SU-DHL-6 (cell line): ENCODE results near the gene OPA3.

ENCODE experiments used
- H2AFZ ChIP-seq: fragments of 200-600 bp; sonication (generic); 2 replicates; pipeline ENCODE4 v1.6.1; 2014; ENCODE audit warnings: low read depth, mild to moderate bottlenecking, moderate library complexity, mixed read lengths, antibody characterized with exemption, low read length; ENCODE audit not compliant: severe bottlenecking
- H3F3A ChIP-seq: fragments of 200-600 bp; shearing (Covaris generic); 2 replicates; pipeline ENCODE4 v1.6.0; 2016; ENCODE audit warnings: antibody characterized with exemption, mild to moderate bottlenecking; ENCODE audit not compliant: insufficient read depth
- H3K27ac ChIP-seq: fragments of 200-600 bp; sonication (generic); 2 replicates; pipeline ENCODE4 v1.5.1; 2016; ENCODE audit warnings: low read depth, mild to moderate bottlenecking, low read length, moderate library complexity, mixed read lengths
- H3K27me3 ChIP-seq: fragments of 200-600 bp; sonication (generic), shearing (Covaris generic); 2 replicates; pipeline ENCODE4 v1.6.0; 2014; ENCODE audit warnings: mild to moderate bottlenecking, low read length
- H3K36me3 ChIP-seq: fragments of 200-600 bp; sonication (generic); 2 replicates; pipeline ENCODE4 v1.6.1; 2014; ENCODE audit warnings: mild to moderate bottlenecking, low read length, mixed read lengths
- H3K4me2 ChIP-seq: fragments of 300-600, 200-600 bp; shearing (Covaris generic), sonication (generic); 2 replicates; pipeline ENCODE4 v1.6.0; 2014; ENCODE audit warnings: low read length, low read depth, mild to moderate bottlenecking; ENCODE audit not compliant: poor library complexity, severe bottlenecking
- H3K4me3 ChIP-seq: fragments of 200-600 bp; sonication (generic); 2 replicates; pipeline ENCODE4 v1.5.1; 2014; ENCODE audit warnings: antibody characterized with exemption, low read length, mild to moderate bottlenecking, mixed read lengths; ENCODE audit not compliant: insufficient read depth, poor library complexity, severe bottlenecking
- H3K79me2 ChIP-seq: fragments of 200-600 bp; sonication (generic); 2 replicates; pipeline ENCODE4 v1.6.1; 2014; ENCODE audit warnings: mild to moderate bottlenecking, low read length, moderate library complexity; ENCODE audit not compliant: insufficient read depth
- H3K9ac ChIP-seq: fragments of 200-600 bp; sonication (generic); 2 replicates; pipeline ENCODE4 v1.7.0; 2014; ENCODE audit warnings: mild to moderate bottlenecking, low read length
- H3K9me2 ChIP-seq: fragments of 200-600 bp; sonication (generic); replicated peaks from 2 replicates; pipeline ENCODE4 v1.6.1; 2014; ENCODE audit warnings: low read length; ENCODE audit not compliant: insufficient read depth
- H3K9me3 ChIP-seq: fragments of 200-600 bp; sonication (generic); 2 replicates; pipeline ENCODE4 v1.6.1; 2014; ENCODE audit warnings: low read length, mixed read lengths; ENCODE audit not compliant: insufficient read depth
- H4K20me1 ChIP-seq: fragments of 200-600 bp; sonication (generic); 2 replicates; pipeline ENCODE4 v1.6.1; 2014; ENCODE audit warnings: low read depth, mild to moderate bottlenecking, antibody characterized with exemption, low read length, moderate library complexity, mixed read lengths
- CTCF ChIP-seq: fragments of 200-600 bp; sonication (generic); IDR thresholded peaks from one replicate; pipeline ENCODE4 v1.5.1; 2017; ENCODE audit warnings: antibody characterized with exemption, mild to moderate bottlenecking, low read length, moderate library complexity; ENCODE audit not compliant: insufficient read depth, poor library complexity, severe bottlenecking
- EZH2phosphoT487 ChIP-seq: fragments of 200-600 bp; sonication (generic), shearing (Covaris generic); conservative IDR thresholded peaks from 2 replicates; pipeline ENCODE4 v1.6.1; 2018; ENCODE audit warnings: mild to moderate bottlenecking, antibody characterized with exemption, low read length, moderate library complexity, mixed read lengths

The OPA3 gene

GRCh38 chr19:45613926-45614725 lies 29.5 kb upstream of the OPA3 start:
- Histone ChIP-seq H3K27ac (no peak overlapping the region), H3F3A (peaks cover 3% of the 10 kb centered on the region; the same call in 1 of the 2 replicates), H3K9me3 (no peaks in the 10 kb centered on the region), H3K27me3 (no peaks in the 10 kb centered on the region), H2AFZ (no peak overlapping the region), H3K79me2 (no peaks in the 10 kb centered on the region), H4K20me1 (no peaks in the 10 kb centered on the region), H3K4me3 (no peak overlapping the region), H3K4me2 (no peak overlapping the region), H3K9me2 (no peaks in the 10 kb centered on the region), H3K36me3 (0 out of 2 replicates have a peak, but pooled peaks cover 2% of the 10 kb centered on the region), H3K9ac (no peak overlapping the region)
- TF ChIP-seq EZH2phosphoT487 (no peak), CTCF (no peak)

- Histone ChIP-seq H3K4me2 (no peak overlapping the region), H3K9me3 (no peaks in the 10 kb centered on the region), H3K27ac (no peak overlapping the region), H3K4me3 (no peak overlapping the region), H3K9me2 (no peaks in the 10 kb centered on the region), H4K20me1 (no peaks in the 10 kb centered on the region), H3K36me3 (no peaks in the 10 kb centered on the region), H3K27me3 (no peaks in the 10 kb centered on the region), H2AFZ (no peak overlapping the region), H3K9ac (no peak overlapping the region), H3F3A (no peaks in the 10 kb centered on the region), H3K79me2 (no peaks in the 10 kb centered on the region)
- TF ChIP-seq CTCF (no peak), EZH2phosphoT487 (no peak)
Observed at GRCh38 chr19:45608948-45609347, 24.3 kb upstream of the OPA3 start.

- Histone ChIP-seq H3K79me2 (no peaks in the 10 kb centered on the region), H3K27me3 (no peaks in the 10 kb centered on the region), H3K9ac (no peak overlapping the region), H2AFZ (peak overlapping the region; percentile 71), H3K27ac (no peak overlapping the region), H4K20me1 (no peaks in the 10 kb centered on the region), H3F3A (no peaks in the 10 kb centered on the region), H3K9me2 (no peaks in the 10 kb centered on the region), H3K36me3 (no peaks in the 10 kb centered on the region), H3K9me3 (no peaks in the 10 kb centered on the region), H3K4me2 (no peak overlapping the region), H3K4me3 (no peak overlapping the region)
- peak; percentile 71 for TF ChIP-seq CTCF
- no peak for TF ChIP-seq EZH2phosphoT487
Observed at GRCh38 chr19:45607071-45608029, 22.7 kb upstream of the OPA3 start.
